ENCODE measurements around the gene TUBB4B. TPM values are rescaled to one million over a fixed set of nuclear protein-coding genes. Genes with fewer than 3 reads are reported as not detected.

TUBB4B gene
- total RNA-seq, 1 experiment from 2014 or later: 424 TPM

DNA sequence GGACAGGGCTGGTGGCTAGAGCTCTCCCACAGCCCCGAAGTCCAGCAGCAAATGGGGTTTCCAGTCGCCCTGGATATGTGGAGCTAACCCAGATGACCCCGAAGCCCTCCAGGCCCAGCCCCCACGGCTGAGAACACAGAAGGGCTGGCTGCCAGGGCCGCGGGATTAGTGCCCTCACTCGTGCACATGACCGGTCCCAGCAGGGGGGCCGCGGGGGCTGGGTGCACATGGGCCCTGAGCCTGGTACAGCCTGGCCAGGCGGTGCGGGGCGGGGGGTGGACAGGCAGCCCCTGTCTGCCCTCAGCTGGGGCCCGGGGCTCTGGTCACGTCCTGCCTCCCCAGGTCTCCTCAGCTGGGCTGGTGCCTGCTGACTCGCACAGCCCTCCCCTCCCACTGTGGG is 46.7 kb upstream of the TUBB4B start:
- Histone ChIP-seq H3K36me3 (ENCODE audit: low read depth, low read length) (no peaks in the 10 kb centered on the region), H3K9ac (ENCODE audit: low read length) (no peak overlapping the region), H4K20me1 (ENCODE audit: low read length) (peaks cover 22% of the 10 kb centered on the region), H2AFZ (ENCODE audit: low read length) (no peak overlapping the region), H3K79me2 (ENCODE audit: low read length) (peaks cover 26% of the 10 kb centered on the region), H3K27me3 (ENCODE audit: low read length) (no peaks in the 10 kb centered on the region), H3K9me3 (ENCODE audit: low read length) (no peaks in the 10 kb centered on the region), H3F3A (ENCODE audit: low read length, unreplicated experiment) (no peaks in the 10 kb centered on the region), H3K4me1 (ENCODE audit: insufficient read depth, low read length) (peaks cover 48% of the 10 kb centered on the region), H3K4me2 (ENCODE audit: low read length) (no peak overlapping the region), H3K4me3 (ENCODE audit: low read length) (no peak overlapping the region), H3K9me2 (replicated peaks; ENCODE audit: low read length) (no peaks in the 10 kb centered on the region), H3K27ac (ENCODE audit: low read length) (no peak overlapping the region)
- DNase-seq (no peak), ATAC-seq (no peak)
- CTCF ChIA-PET: no interaction called here
- POLR2A ChIA-PET (ENCODE audit: unreplicated experiment): no interaction called here
- no TSS peak for BruUV-seq (replicated peaks)
- intact Hi-C loops (cut with micrococcal nuclease): no loop called here
- TF ChIP-seq, protein P1, sequence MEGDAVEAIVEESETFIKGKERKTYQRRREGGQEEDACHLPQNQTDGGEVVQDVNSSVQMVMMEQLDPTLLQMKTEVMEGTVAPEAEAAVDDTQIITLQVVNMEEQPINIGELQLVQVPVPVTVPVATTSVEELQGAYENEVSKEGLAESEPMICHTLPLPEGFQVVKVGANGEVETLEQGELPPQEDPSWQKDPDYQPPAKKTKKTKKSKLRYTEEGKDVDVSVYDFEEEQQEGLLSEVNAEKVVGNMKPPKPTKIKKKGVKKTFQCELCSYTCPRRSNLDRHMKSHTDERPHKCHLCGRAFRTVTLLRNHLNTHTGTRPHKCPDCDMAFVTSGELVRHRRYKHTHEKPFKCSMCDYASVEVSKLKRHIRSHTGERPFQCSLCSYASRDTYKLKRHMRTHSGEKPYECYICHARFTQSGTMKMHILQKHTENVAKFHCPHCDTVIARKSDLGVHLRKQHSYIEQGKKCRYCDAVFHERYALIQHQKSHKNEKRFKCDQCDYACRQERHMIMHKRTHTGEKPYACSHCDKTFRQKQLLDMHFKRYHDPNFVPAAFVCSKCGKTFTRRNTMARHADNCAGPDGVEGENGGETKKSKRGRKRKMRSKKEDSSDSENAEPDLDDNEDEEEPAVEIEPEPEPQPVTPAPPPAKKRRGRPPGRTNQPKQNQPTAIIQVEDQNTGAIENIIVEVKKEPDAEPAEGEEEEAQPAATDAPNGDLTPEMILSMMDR (conservative IDR thresholded peaks at IDR 0.05; ENCODE audit: low read depth, low read length): no peak
- no peak for TF ChIP-seq EZH2phosphoT487 (IDR thresholded peaks at IDR 0.05; ENCODE audit: borderline replicate concordance, low read length)
- no peak for TF ChIP-seq EZH2 (IDR thresholded peaks at IDR 0.05; ENCODE audit: low read length, unreplicated experiment)

DNA sequence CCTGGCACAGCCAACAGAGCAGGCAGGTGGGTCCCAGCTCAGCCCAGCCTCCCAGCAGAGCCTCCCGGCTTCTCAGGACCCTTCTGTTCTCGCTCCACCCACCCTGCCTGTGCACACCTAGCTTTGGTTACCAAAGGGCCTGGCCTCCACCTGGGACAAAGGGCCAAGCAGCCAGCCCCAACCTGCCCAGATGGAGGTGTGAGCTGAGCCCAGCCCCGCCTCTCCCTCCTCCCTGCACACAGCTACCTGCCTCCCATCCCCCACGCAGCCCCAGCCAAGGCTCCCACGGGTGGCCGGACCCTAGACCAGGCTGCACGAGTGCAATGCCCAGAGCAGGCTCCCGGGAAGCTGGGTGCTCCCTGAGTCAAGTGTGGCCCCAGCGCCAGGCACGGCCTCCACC is 46.2 kb upstream of the TUBB4B start:
- H3K9me2 ChIP-seq (replicated peaks; ENCODE audit: low read length): no peaks in the 10 kb centered on the region
- H3K9me3 ChIP-seq (ENCODE audit: low read length): no peaks in the 10 kb centered on the region
- DNase-seq: no peak
- H3K27ac ChIP-seq (ENCODE audit: low read length): no peak overlapping the region
- peaks cover 19% of the 10 kb centered on the region for H4K20me1 ChIP-seq (ENCODE audit: low read length)
- ChIA-PET CTCF (no interaction called here), POLR2A (ENCODE audit: unreplicated experiment) (no interaction called here)
- no peak for TF ChIP-seq EZH2phosphoT487 (IDR thresholded peaks at IDR 0.05; ENCODE audit: borderline replicate concordance, low read length)
- TF ChIP-seq, protein P1 (conservative IDR thresholded peaks at IDR 0.05; ENCODE audit: low read depth, low read length): no peak
- TF ChIP-seq EZH2 (IDR thresholded peaks at IDR 0.05; ENCODE audit: low read length, unreplicated experiment): no peak
- no peak overlapping the region for H3K9ac ChIP-seq (ENCODE audit: low read length)
- peaks cover 45% of the 10 kb centered on the region for H3K4me1 ChIP-seq (ENCODE audit: insufficient read depth, low read length)
- H2AFZ ChIP-seq (ENCODE audit: low read length): no peak overlapping the region
- no TSS peak for BruUV-seq (replicated peaks)
- peak overlapping the region; percentile 58 for H3K4me2 ChIP-seq (ENCODE audit: low read length)
- H3F3A ChIP-seq (ENCODE audit: low read length, unreplicated experiment): no peaks in the 10 kb centered on the region
- peaks cover 23% of the 10 kb centered on the region for H3K79me2 ChIP-seq (ENCODE audit: low read length)
- no peak for ATAC-seq
- intact Hi-C loops (cut with micrococcal nuclease): no loop called here
- H3K27me3 ChIP-seq (ENCODE audit: low read length): no peaks in the 10 kb centered on the region
- H3K4me3 ChIP-seq (ENCODE audit: low read length): no peak overlapping the region
- no peaks in the 10 kb centered on the region for H3K36me3 ChIP-seq (ENCODE audit: low read depth, low read length)

DNA sequence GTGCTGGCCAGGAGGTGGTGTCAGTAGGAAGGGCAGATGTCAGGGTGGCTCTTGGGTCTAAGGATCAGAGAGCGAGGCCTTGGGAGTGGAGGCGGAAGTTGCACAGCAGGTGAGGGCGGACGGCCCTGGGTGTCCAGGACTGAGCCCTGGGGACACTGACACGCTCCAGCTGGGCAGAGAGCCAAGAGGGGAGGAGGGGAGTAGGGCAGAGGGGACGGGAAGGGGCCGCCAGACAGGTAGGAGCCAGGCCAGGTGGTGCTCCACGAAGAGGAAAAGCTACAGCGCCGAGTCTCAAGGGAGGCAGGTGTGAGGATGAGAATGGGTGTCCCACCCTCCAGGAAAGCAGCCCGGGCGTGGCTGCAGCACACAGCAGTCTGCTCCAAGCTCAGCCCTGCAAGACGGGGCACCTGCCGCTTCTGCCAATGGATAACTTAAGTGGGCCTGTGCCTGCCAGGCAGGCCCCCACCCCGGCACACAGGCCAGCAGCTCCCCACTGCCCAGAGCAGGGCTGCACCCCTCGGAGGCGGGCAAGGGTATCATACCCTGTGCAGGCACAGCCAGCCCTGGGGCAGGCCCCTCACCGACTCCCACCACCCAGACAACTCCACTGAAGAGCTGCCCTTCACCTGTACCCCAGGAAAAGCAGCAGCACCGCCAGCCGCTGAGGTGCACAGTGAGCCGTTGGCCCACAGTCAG is 45.4 kb upstream of the TUBB4B start:
- H3K79me2 ChIP-seq (ENCODE audit: low read length): peaks cover 20% of the 10 kb centered on the region
- intact Hi-C loops (cut with micrococcal nuclease): no loop called here
- H3K4me1 ChIP-seq (ENCODE audit: insufficient read depth, low read length): peaks cover 41% of the 10 kb centered on the region
- no peak overlapping the region for H3K4me3 ChIP-seq (ENCODE audit: low read length)
- H3K9ac ChIP-seq (ENCODE audit: low read length): no peak overlapping the region
- H3K27ac ChIP-seq (ENCODE audit: low read length): no peak overlapping the region
- ATAC-seq (no peak; the same call in 1 of the 2 replicates), DNase-seq (peak; percentile 51)
- H3F3A ChIP-seq (ENCODE audit: low read length, unreplicated experiment): no peaks in the 10 kb centered on the region
- ChIA-PET POLR2A (ENCODE audit: unreplicated experiment) (no interaction called here), CTCF (no interaction called here)
- H3K9me2 ChIP-seq (replicated peaks; ENCODE audit: low read length): no peaks in the 10 kb centered on the region
- no peaks in the 10 kb centered on the region for H3K36me3 ChIP-seq (ENCODE audit: low read depth, low read length)
- peaks cover 14% of the 10 kb centered on the region; the same call in 1 of the 2 replicates for H4K20me1 ChIP-seq (ENCODE audit: low read length)
- H3K9me3 ChIP-seq (ENCODE audit: low read length): no peaks in the 10 kb centered on the region
- H3K4me2 ChIP-seq (ENCODE audit: low read length): peak overlapping the region; percentile 58
- no peaks in the 10 kb centered on the region for H3K27me3 ChIP-seq (ENCODE audit: low read length)
- H2AFZ ChIP-seq (ENCODE audit: low read length): no peak overlapping the region
- no TSS peak for BruUV-seq (replicated peaks)
- TF ChIP-seq, protein P1 (conservative IDR thresholded peaks at IDR 0.05; ENCODE audit: low read depth, low read length): no peak
- TF ChIP-seq EZH2phosphoT487 (IDR thresholded peaks at IDR 0.05; ENCODE audit: borderline replicate concordance, low read length): no peak
- TF ChIP-seq EZH2 (IDR thresholded peaks at IDR 0.05; ENCODE audit: low read length, unreplicated experiment): no peak

Measured in PC-3 (cell line).